Measurements from ENCODE around the gene FAM83G. TPM values are rescaled to one million over a fixed set of nuclear protein-coding genes. Genes with fewer than 3 reads are reported as not detected.

Gene FAM83G
- total RNA-seq, 1 experiment from 2014 or later: 38.7 TPM

- H2AFZ ChIP-seq (ENCODE audit: low read length): no peak overlapping the region
Observed at GRCh38 chr17:18950944-18951905, 53.3 kb downstream of the FAM83G start.

More at GRCh38 chr17:18950944-18951905, 53.3 kb downstream of the FAM83G start:
- Histone ChIP-seq H3K23ac (ENCODE audit: insufficient read length, low read depth, low read length) (no peak overlapping the region), H3K14ac (ENCODE audit: insufficient read depth, low read length) (no peak overlapping the region), H3T11ph (ENCODE audit: low read length) (no peak overlapping the region), H4K91ac (ENCODE audit: insufficient read length, low read depth, low read length) (no peak overlapping the region), H2BK15ac (ENCODE audit: low read depth, low read length) (no peak overlapping the region), H2BK120ac (ENCODE audit: low read depth, low read length, poor library complexity, severe bottlenecking) (no peak overlapping the region), H3K4ac (ENCODE audit: low read depth, low read length) (no peak overlapping the region), H3K4me1 (ENCODE audit: insufficient read depth, low read length) (no peaks in the 10 kb centered on the region), H3K4me2 (ENCODE audit: insufficient read depth, insufficient read length, low read length) (no peak overlapping the region), H4K5ac (ENCODE audit: insufficient read length, low read depth, low read length) (no peak overlapping the region), H3K79me1 (ENCODE audit: insufficient read depth, low read depth, low read length, poor library complexity, severe bottlenecking) (no peaks in the 10 kb centered on the region), H3K27me3 (ENCODE audit: insufficient read depth, low read length) (no peaks in the 10 kb centered on the region), H3K79me2 (ENCODE audit: insufficient read depth, low read length) (no peaks in the 10 kb centered on the region), H4K8ac (replicated peaks; ENCODE audit: insufficient read length, low read depth, low read length) (no peak overlapping the region), H3K56ac (ENCODE audit: insufficient read length, low read depth, low read length) (no peak overlapping the region), H3K9me3 (ENCODE audit: control insufficient read depth, low read depth, low read length) (no peaks in the 10 kb centered on the region), H3K27ac (ENCODE audit: insufficient read length, low read depth, low read length) (no peak overlapping the region), H2BK20ac (ENCODE audit: low read depth, low read length, poor library complexity, severe bottlenecking) (no peak overlapping the region), H2BK12ac (ENCODE audit: insufficient read length, low read depth, low read length) (no peak overlapping the region), H3K9ac (ENCODE audit: extremely low read depth, insufficient read length, low read length) (no peak overlapping the region), H2AK5ac (ENCODE audit: insufficient read length, low read length) (no peak overlapping the region), H3K18ac (ENCODE audit: insufficient read length, low read depth, low read length) (no peak overlapping the region), H4K20me1 (ENCODE audit: control insufficient read depth, insufficient read depth, insufficient read length) (no peaks in the 10 kb centered on the region), H2BK5ac (ENCODE audit: insufficient read length, low read length) (no peak overlapping the region), H3K23me2 (ENCODE audit: insufficient read length, low read depth, low read length, poor library complexity, severe bottlenecking) (no peaks in the 10 kb centered on the region)
- no peak for DNase-seq
- Mint-ChIP-seq H3K27me3 (ENCODE audit: low read depth) (no peaks in the 10 kb centered on the region; the same call in 1 of the 2 replicates), H3K36me3 (ENCODE audit: insufficient read depth in 1 of 3, low read depth in 3 of 3) (no peaks in the 10 kb centered on the region; a peak in 1 of 7 replicates), H3K27ac (peak overlapping the region in 1 of 3 experiments; percentile 52; a peak in 2 of 7 replicates), H3K9me3 (no peaks in the 10 kb centered on the region), H3K4me3 (no peak overlapping the region), H3K4me1 (peaks cover 9 to 12% of the 10 kb centered on the region in 2 experiments)
- no CpG with 5 or more reads among the region's 34 CpGs for WGBS (ENCODE audit: extremely low coverage, insufficient read length, low lambda C conversion rate)
- TF ChIP-seq CTCF (conservative IDR thresholded peaks at IDR 0.05): no peak
